ENCODE results near the gene CCDC34.

The CCDC34 gene

GRCh38 chr11:27303903-27304302 is 59.1 kb downstream of the CCDC34 start:
- H3K4me3 Mint-ChIP-seq = no peak overlapping the region
- H3K27me3 Mint-ChIP-seq = no peaks in the 10 kb centered on the region
- no peaks in the 10 kb centered on the region for H3K4me1 Mint-ChIP-seq

DNA sequence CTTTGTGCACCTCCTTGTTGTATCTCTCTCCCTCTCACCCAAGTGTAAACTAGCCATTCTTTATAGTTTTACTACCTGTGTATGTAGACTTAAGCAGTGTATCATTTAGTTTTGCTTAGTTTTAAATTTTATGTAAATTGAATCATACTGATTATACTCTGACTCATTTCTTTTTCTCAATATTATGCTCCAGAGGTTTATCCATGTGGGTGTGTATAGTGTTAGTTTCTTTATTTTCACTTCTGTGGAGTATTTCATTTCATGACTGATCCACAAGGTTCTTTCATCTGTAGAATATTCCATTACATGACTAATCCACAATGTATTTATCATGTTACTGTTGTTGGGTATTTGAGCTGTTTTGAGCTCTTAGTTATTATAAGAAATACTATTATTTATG is 62.0 kb downstream of the CCDC34 start:
- Mint-ChIP-seq H3K4me3 (no peak overlapping the region), H3K27me3 (no peaks in the 10 kb centered on the region), H3K9me3 (peaks cover 5% of the 10 kb centered on the region), H3K27ac (no peak overlapping the region), H3K4me1 (no peaks in the 10 kb centered on the region), H3K36me3 (no peaks in the 10 kb centered on the region)
- no peak for ATAC-seq

More at GRCh38 chr11:27303903-27304302, 59.1 kb downstream of the CCDC34 start:
- H3K27ac Mint-ChIP-seq = no peak overlapping the region
- peaks cover 9% of the 10 kb centered on the region for H3K9me3 Mint-ChIP-seq
- H3K36me3 Mint-ChIP-seq = no peaks in the 10 kb centered on the region
- ATAC-seq = no peak

DNA sequence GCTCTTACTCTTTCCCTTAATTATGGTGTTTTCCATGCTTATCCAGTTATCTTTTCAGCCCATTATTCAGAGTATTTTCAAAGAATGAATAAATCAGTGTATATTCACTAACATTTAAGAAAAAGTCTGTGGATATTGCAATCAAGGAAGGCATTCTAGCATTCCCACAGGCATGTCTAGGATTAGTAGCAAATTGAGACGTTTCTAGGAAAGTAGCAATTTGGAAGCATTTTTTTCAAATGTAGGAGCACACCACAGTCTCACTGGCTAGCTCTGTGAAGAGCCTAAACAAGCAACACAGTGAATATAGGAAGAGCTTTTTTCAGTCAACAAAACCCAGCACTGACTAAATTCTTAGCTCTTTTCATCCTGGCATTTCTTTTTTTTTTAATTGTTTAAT is 65.4 kb downstream of the CCDC34 start:
- Mint-ChIP-seq H3K27ac (no peak overlapping the region), H3K9me3 (peaks cover 2% of the 10 kb centered on the region), H3K36me3 (peaks cover 4% of the 10 kb centered on the region), H3K4me1 (no peaks in the 10 kb centered on the region), H3K27me3 (peaks cover 8% of the 10 kb centered on the region), H3K4me3 (no peak overlapping the region)
- no peak for ATAC-seq

DNA sequence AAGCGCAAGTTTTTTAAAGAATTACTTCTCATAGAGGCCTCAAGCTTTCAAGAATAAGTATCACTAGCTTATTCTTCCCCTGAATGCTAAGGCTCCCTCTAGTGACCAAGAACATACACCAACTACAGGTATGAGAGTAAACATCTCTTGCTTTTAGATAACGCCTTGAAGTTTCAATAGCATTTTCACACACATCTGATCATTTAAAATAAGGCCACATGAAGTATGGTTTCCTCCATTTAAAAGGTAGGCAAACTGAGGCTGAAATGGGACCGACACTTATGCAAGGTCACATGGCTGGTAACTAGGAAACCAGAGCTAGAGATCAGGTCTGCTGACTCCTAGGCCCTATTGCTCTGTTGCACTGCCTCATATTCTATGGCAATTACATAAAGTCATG is 66.5 kb downstream of the CCDC34 start:
- Mint-ChIP-seq H3K4me3 (no peak overlapping the region), H3K9me3 (peaks cover 8% of the 10 kb centered on the region), H3K27ac (no peak overlapping the region), H3K36me3 (peaks cover 5% of the 10 kb centered on the region), H3K4me1 (no peaks in the 10 kb centered on the region), H3K27me3 (peaks cover 10% of the 10 kb centered on the region)
- ATAC-seq = peak; percentile 65

- Mint-ChIP-seq H3K27ac (no peak overlapping the region), H3K4me3 (no peak overlapping the region), H3K4me1 (no peaks in the 10 kb centered on the region), H3K36me3 (peaks cover 5% of the 10 kb centered on the region), H3K27me3 (peaks cover 10% of the 10 kb centered on the region), H3K9me3 (peaks cover 14% of the 10 kb centered on the region)
- ATAC-seq = no peak
Observed at GRCh38 chr11:27295928-27296327, 67.1 kb downstream of the CCDC34 start.

- Mint-ChIP-seq H3K36me3 (peaks cover 5% of the 10 kb centered on the region), H3K27ac (no peak overlapping the region), H3K9me3 (peaks cover 20% of the 10 kb centered on the region), H3K4me1 (no peaks in the 10 kb centered on the region), H3K4me3 (no peak overlapping the region), H3K27me3 (peaks cover 10% of the 10 kb centered on the region)
- ATAC-seq = no peak
Observed at GRCh38 chr11:27294654-27295053, 68.4 kb downstream of the CCDC34 start.

DNA sequence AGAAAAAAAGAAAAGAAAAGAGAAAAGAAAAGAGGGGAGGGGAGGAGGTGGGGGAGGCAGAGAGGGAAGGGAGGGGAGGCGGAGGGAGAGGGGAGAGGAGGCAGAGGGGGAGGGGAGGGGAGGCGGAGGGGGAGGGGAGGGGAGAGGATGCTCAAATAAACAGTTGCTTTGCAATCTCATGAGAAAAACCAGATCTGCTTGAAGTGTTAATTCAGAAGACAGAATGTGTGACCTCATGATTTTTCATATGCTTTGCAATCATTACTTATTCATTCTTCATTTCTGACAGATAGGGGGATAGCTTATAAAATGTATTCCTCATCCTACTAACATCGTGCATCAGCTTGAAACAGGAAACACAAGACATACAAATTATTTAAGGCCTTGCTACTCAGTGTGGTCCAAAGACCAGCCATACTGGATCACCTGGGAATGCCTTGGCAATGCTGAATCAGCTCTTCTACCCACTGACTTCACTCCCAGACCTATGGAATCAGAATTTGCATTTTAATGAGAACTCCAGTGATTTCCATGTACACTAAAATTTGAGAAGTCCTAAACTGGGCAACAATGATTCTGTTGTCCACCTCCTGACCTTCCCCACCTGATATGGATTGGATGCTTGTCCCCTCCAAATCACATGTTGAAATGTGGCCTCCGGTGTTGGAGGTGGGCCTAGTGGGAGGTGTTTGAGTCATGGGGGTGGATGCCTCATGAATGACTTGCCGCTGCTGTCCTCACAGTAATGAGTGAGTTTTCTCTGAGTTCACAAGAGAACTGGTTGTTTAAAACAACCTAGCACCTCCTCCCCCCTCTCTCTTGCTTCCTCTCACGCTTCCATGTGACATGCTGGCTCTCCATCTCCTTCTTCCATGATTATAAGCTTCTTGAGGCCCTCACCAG is 69.2 kb downstream of the CCDC34 start:
- Mint-ChIP-seq H3K4me3 (no peak overlapping the region), H3K36me3 (peaks cover 5% of the 10 kb centered on the region), H3K27ac (no peak overlapping the region), H3K4me1 (no peaks in the 10 kb centered on the region), H3K9me3 (peaks cover 20% of the 10 kb centered on the region), H3K27me3 (peaks cover 10% of the 10 kb centered on the region)
- no peak for ATAC-seq

GRCh38 chr11:27292637-27293010 is 70.4 kb downstream of the CCDC34 start:
- peaks cover 5% of the 10 kb centered on the region for H3K36me3 Mint-ChIP-seq
- H3K27me3 Mint-ChIP-seq = peaks cover 10% of the 10 kb centered on the region
- no peak for ATAC-seq
- H3K27ac Mint-ChIP-seq = no peak overlapping the region
- H3K4me3 Mint-ChIP-seq = no peak overlapping the region
- H3K9me3 Mint-ChIP-seq = peaks cover 20% of the 10 kb centered on the region
- no peaks in the 10 kb centered on the region for H3K4me1 Mint-ChIP-seq

GRCh38 chr11:27291954-27292636 is 70.9 kb downstream of the CCDC34 start:
- H3K36me3 Mint-ChIP-seq = peaks cover 5% of the 10 kb centered on the region
- no peak for ATAC-seq
- no peaks in the 10 kb centered on the region for H3K4me1 Mint-ChIP-seq
- no peak overlapping the region for H3K27ac Mint-ChIP-seq
- peaks cover 10% of the 10 kb centered on the region for H3K27me3 Mint-ChIP-seq
- H3K4me3 Mint-ChIP-seq = no peak overlapping the region
- H3K9me3 Mint-ChIP-seq = peaks cover 20% of the 10 kb centered on the region

DNA sequence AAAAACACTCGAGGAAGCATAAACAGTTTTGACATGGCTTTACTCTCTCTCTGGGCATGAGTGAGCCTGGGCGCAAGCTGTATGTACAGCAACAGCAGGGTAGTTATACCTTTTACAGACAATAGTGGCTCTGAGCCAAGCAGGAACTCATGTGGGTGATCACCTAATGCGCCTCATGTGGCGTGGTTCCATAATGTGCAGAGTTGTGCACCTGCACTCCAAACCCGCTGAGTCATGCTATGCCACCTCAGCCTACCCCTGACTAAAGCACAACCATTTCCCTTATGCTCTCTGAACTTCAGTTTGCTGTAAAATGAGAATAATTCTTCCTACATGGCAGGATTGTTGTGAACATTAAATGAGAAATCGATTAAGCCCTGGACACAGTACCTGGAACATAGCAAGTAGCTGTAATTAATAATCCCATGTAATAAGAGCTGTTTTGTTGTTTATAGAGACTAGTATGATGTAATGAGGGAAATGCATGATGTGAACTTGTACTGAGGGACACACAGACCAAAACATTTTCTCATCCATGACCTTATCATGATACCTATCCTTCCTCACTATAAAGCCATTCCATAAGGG is 71.6 kb downstream of the CCDC34 start:
- H3K4me1 Mint-ChIP-seq = no peaks in the 10 kb centered on the region
- H3K27ac Mint-ChIP-seq = no peak overlapping the region
- no peak overlapping the region for H3K4me3 Mint-ChIP-seq
- H3K36me3 Mint-ChIP-seq = peaks cover 5% of the 10 kb centered on the region
- H3K9me3 Mint-ChIP-seq = peaks cover 20% of the 10 kb centered on the region
- H3K27me3 Mint-ChIP-seq = peaks cover 10% of the 10 kb centered on the region
- no peak for ATAC-seq

- H3K9me3 Mint-ChIP-seq = peaks cover 20% of the 10 kb centered on the region
- H3K27me3 Mint-ChIP-seq = peaks cover 10% of the 10 kb centered on the region
- ATAC-seq = no peak
- H3K27ac Mint-ChIP-seq = no peak overlapping the region
- no peak overlapping the region for H3K4me3 Mint-ChIP-seq
- no peaks in the 10 kb centered on the region for H3K4me1 Mint-ChIP-seq
- H3K36me3 Mint-ChIP-seq = peaks cover 5% of the 10 kb centered on the region
Observed at GRCh38 chr11:27290261-27291050, 72.6 kb downstream of the CCDC34 start.
